Left cardiac atrium (tissue), 4 donors: ENCODE measurements around the gene SPEF1. TPM values are rescaled to one million over a fixed set of nuclear protein-coding genes. Genes with fewer than 3 reads are reported as not detected.
A peak's percentile ranks its signal among the peaks of the same experiment; 100 is the strongest.

ENCODE experiments used
- ATAC-seq, 2 donors: fragments of 200-7000 bp; cut with Tn5 transposase; one replicate each; pipeline ENCODE4 v1.9.1; 2020; ENCODE audit warnings: mild to moderate bottlenecking in 2 of 2, moderate library complexity in 2 of 2
- DNase-seq: peaks from one replicate; pipeline ENCODE4 v3.0.0-alpha.2; 2020
- intact Hi-C, 2 donors: fragments of 100-400 bp; cut with DNase I; formaldehyde crosslinking; loops; one replicate each; pipeline versions ENCODE4 v1.14.1 to v1.15.1; 2022 to 2023
- total RNA-seq, 2 donors: library from RNA; stranded (reverse); fragmentation: NEBNext Ultra II Directional; extraction: Animal tissue kit (Norgen Biotek cat#: 25700); gene quantifications; one replicate each; pipeline ENCODE4 v1.2.1, GENCODE V29; 2021
- donor health status: DM: no; HTN: yes; CAD: no.
- donor health status: DM: no; HTN: yes; CAD: no; lungs with severe emphysema.
- donor health status: DM: yes; HTN: yes; CAD: no.
- donor health status: Dilated cardiomyopathy.

SPEF1 gene
- total RNA-seq, 2 donors from 2014 or later = not detected

DNA sequence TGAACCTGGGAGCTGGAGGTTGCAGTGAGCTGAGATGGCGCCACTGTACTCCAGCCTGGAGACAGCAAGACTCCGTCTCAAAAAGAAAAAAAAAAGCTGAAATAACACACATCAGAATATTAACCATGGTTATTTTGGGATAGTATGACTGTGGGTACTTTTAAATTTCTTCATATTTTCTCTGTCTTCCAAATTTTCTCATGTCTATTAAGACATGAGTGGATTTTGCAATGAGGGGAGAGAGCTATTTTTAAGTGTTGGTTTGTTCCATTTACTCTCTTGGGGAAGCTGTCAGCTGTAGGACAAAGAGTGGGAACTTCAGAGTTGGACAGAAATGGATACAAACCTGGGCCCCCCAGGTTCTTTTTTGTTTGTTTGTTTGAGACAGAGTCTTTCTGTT lies 24.0 kb downstream of the SPEF1 start:
- intact Hi-C loops = no loop called here
- DNase-seq (no peak), ATAC-seq (peak in 1 of 2 donors; percentile 14)

DNA sequence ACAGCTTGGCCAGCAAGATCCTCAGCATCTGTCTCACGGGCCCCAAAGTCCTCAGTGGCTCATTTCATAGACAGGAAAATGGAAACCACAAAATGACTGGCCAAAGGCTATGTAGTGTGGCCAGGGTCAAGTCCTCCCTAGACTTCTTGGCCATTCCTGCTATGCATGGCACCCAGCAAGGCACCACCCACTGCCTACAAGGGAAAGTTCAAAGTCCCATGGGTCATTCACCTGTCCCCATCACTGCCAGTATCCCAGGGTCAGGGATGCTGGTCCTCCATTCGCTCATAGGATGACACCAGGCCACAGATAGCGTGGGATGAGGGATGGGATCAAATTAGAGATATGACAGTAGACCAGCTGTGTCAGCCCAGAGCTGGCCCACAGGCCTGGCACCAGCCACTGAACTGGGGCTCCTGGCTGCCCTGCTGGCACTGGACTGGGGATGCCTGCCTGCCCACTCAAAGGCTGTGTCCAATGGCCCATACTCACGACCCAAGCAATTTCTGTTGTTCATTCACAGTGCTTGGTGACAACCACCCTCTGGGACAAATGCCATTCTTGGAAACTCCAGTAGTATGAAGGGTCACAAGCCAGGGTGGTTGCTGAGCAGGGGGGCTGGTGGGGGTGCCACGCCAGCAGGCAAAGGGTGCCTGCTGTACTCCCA lies 25.3 kb downstream of the SPEF1 start:
- intact Hi-C loops = no loop called here
- DNase-seq (no peak), ATAC-seq (no peak)

DNA sequence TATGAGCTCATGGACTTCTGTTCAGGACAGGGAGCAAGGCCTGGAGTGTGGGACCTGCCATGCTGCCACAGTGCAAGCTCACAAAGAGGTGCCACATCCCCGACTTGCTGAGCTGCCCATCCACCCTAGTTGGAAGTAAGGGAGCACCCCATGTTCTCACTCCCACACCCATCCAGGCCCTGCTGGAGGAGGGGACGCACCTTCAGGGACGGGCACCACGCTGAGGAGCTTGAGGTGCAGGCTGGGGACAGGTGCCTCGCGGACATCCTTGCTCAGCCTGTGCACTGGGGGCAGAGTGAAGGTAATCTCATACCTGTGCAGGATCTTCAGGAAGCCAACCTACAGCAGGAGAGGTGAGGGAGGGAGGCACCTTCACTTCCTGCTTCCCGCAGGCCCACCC lies 26.0 kb downstream of the SPEF1 start:
- DNase-seq (no peak), ATAC-seq (no peak)
- intact Hi-C loops = no loop called here

GRCh38 chr20:3754276-3754630 lies 27.0 kb downstream of the SPEF1 start:
- intact Hi-C loops = loop anchor here in 1 of 2 donors (5.0 kb wide), 1 partner anchor 37 kb away; no protein-coding TSS in a partner anchor
- no peak for DNase-seq

GRCh38 chr20:3753501-3754275 lies 27.6 kb downstream of the SPEF1 start:
- intact Hi-C loops = loop anchor here in 1 of 2 donors (5.0 kb wide), 1 partner anchor 36 kb away; no protein-coding TSS in a partner anchor
- DNase-seq = no peak
- ATAC-seq = no peak

More at GRCh38 chr20:3754276-3754630, 27.0 kb downstream of the SPEF1 start:
- no peak for ATAC-seq

GRCh38 chr20:3753098-3753497 lies 28.1 kb downstream of the SPEF1 start:
- ATAC-seq = peak; percentile 64 to 65
- DNase-seq = peak; percentile 64
- intact Hi-C loops = loop anchor here in 1 of 2 donors (5.0 kb wide), 1 partner anchor 36 kb away; no protein-coding TSS in a partner anchor

DNA sequence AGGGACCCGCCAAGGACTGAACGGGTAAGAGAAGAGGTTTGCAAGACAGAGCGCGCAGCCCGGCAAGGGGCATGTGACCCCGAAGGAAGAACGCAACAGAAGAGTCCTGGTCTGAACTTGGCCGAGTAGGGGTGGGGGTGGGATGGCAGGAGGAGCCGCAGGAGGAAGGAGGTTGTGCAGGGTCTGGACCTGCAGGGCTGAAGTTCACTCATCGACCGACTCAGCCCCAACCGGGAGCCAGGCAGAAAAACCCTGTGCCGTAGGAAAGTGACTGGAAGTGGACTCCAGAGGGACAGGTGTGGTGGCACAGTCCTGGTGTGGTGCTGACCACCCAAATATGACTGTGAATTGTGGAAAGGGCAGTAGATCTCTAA lies 28.9 kb downstream of the SPEF1 start:
- intact Hi-C loops = loop anchor here in 1 of 2 donors (5.0 kb wide), 1 partner anchor 35 kb away; no protein-coding TSS in a partner anchor
- DNase-seq (no peak), ATAC-seq (no peak)

DNA sequence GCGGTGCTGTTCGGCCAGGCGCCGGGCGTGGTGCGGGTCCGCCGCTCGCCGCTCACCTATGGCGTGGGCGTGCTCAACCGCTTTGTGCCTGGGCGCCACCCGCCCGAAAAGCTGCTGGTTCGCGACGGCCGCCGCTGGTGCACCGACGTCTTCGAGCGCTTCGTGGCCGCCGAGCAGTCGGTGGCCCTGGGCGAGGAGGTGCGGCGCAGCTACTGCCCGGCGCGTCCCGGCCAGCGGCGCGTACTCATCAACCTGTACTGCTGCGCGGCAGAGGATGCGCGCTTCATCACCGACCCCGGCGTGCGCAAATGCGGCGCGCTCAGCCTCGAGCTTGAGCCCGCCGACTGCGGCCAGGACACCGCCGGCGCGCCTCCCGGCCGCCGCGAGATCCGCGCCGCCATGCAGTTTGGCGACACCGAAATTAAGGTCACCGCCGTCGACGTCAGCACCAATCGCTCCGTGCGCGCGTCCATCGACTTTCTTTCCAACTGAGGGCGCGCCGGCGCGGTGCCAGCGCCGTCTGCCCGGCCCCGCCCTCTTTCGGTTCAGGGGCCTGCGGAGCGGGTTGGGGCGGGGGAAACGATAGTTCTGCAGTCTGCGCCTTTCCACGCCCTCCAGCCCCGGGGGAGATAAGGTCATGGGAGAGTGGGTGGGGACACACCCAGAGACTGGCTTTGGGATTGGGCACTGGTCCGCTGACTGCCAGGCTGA lies 29.4 kb downstream of the SPEF1 start:
- intact Hi-C loops = loop anchor here in 1 of 2 donors (5.0 kb wide), 1 partner anchor 35 kb away; no protein-coding TSS in a partner anchor
- DNase-seq = peak; percentile 78
- peak; percentile 64 to 70 for ATAC-seq

DNA sequence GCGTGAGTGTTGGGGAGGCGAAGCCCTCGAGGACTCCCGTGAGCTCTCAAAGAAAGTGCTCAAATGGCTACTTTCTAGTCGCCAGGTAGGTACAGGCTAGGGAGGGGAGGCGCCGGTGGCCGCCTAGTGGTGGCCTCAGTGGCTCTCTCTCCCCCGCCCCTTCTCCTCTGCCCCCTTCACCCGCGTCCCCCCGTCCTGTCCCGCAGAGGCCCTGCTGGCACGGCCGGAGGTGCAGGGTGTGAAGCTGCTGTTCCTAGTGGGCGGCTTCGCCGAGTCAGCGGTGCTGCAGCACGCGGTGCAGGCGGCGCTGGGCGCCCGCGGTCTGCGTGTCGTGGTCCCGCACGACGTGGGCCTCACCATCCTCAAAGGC lies 30.0 kb downstream of the SPEF1 start:
- intact Hi-C loops = loop anchor here in 1 of 2 donors (5.0 kb wide), 1 partner anchor 34 kb away; no protein-coding TSS in a partner anchor
- no peak for DNase-seq
- ATAC-seq = no peak

DNA sequence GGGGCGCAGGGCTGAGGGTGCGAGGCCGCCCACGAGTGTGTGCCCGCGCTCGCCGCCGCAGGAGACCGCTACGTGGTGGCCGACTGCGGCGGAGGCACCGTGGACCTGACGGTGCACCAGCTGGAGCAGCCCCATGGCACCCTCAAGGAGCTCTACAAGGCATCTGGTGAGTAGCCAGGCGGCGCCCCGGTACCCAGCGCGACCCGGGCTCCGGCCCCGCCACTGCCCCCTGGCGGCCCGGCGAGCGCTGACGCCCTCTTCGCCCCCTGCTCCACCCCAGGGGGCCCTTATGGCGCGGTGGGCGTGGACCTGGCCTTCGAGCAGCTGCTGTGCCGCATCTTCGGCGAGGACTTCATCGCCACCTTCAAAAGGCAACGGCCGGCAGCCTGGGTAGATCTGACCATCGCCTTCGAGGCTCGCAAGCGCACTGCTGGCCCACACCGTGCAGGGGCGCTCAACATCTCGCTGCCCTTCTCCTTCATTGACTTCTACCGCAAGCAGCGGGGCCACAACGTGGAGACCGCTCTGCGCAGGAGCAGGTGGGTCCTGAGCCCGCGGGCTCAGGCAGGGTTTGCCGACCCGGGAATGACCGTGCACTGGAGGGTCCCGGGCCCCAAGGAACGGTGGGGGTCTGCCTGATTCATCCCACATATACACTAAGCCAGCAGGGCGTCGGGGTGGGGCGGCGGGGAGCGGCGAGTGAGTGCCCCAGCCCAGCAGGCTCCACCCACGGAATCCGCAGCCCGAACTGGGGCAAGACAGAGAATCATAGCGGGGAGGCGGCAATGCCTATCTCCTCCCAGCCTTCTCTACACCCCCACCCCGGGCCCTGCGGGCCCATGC lies 31.3 kb downstream of the SPEF1 start:
- DNase-seq (no peak), ATAC-seq (peak in 1 of 2 donors; percentile 9)
- intact Hi-C loops = loop anchor here in 1 of 2 donors (5.0 kb wide), 1 partner anchor 33 kb away; no protein-coding TSS in a partner anchor

DNA sequence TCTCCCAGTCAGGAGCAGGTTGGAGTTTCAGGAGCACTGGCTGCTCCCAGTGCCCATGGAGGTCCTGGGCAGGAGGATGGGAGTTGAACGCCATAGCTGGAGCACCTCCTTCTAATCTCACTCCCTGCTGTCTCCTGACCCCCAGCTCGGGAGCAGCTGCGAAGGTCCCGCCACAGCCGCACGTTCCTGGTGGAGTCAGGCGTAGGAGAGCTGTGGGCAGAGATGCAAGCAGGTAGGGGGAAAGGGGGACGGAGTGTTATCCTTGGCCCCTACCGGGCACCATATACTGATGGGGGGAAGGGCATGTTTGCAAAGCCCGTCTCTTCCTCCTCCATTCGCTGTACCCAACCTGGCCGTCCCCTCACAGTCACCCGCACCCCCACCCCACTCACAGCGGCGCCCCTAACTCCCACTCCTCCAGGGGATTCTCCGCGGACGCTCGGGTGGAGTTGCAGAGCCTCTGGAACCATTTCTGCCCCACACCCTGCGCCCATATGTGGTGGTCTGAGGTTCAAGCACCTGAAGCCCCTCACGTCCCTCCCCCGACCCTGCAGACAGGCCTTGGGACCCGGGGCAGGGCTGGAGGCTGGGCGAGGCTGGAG lies 32.1 kb downstream of the SPEF1 start:
- DNase-seq (no peak), ATAC-seq (no peak)
- intact Hi-C loops = no loop called here

DNA sequence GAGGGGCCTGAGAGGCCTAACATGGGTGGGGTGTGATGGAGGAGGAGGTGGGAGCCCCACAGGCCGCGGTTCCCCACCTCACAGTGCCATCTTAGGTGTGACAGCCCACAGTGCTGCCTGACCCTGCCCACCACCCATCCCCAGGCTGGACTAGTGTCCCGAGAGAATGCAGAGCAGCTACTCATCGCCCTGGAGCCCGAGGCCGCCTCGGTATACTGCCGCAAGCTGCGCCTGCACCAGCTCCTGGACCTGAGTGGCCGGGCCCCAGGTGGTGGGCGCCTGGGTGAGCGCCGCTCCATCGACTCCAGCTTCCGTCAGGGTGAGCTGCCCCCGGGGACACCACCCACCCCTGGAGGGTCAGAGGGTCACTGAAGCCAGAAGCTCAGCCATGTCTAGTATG lies 33.2 kb downstream of the SPEF1 start:
- DNase-seq = no peak
- intact Hi-C loops = no loop called here
- ATAC-seq = no peak

DNA sequence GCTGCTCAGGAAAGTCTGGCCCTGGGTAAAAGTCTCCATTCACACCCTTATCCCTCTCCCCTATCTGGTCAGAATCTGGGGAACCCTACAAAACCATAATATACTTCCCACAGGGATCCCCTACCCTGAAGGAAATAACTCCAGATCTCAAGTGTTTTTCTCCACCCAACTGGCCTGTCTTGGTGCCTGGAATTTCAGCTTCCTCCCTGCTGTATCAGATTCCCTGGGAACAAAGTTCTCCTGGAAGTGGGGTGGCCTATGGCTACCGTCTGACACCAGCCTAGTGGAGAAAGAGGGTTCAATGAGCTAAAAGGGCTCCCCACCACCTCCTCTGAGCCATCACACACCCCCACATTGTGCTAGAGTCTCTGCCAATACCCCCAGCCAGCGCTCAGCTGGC lies 33.8 kb downstream of the SPEF1 start:
- DNase-seq (no peak), ATAC-seq (no peak)
- intact Hi-C loops = no loop called here

DNA sequence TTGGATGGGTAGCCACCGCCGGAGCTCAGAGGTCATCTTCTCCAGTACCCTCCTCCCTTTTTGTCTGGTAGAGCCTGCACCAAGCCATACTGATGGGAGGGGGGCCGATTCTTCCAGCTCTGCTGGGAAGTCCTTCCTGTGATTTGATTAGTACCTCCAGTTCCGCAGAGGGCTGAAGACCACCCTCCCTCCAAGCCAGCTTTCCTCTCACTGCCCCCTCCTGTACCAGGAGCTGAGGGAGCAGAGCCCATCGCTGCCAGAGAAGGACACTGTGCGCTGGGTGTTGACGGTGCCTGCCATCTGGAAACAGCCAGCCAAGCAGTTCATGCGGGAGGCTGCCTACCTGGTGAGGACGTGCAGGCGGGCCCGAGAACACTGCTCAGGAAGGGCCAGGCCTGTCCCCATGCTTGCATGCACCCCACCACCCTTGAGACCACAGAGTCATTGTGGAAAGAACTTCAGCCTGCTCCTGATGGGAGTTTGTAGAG lies 35.5 kb downstream of the SPEF1 start:
- ATAC-seq (no peak), DNase-seq (peak; percentile 21)
- intact Hi-C loops = no loop called here

DNA sequence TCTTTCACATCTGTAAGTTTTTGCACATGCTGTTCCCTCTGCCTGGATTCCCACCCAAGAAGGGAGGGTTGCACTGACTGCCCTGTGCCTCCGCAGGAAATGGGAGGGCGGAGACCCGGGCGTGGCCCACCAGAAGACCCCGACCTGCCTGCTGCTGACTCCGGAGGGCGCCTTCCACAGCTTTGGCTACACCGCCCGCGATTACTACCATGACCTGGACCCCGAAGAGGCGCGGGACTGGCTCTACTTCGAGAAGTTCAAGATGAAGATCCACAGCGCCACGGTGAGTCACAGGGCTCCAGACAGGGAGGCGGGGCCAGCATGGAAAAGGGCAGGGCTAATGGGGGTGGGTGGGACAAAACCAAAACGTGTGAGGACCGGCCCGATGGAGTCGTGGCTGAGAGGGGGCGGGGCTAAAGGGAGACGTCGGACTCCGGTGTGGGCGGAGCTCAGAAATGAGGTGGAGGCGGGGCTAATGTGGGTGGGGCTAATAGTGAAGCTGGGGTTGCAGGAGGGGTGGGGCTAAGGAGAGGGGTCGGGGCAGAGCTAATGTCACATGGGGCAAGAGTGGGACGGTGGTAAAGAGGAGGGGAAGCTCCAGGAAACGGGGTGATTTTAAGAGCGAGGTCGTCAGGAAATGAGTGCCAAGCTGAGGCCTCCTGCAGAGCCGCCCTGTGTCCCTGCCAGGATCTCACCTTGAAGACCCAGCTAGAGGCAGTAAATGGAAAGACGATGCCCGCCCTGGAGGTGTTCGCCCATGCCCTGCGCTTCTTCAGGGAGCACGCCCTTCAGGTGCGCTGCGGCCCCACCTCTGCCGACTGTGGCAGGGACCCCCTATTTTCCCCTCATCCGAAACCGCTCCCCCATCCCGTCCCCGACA lies 36.2 kb downstream of the SPEF1 start:
- DNase-seq = peak; percentile 79
- peak; percentile 69 to 76 for ATAC-seq
- intact Hi-C loops = no loop called here

GRCh38 chr20:3744037-3744436 lies 37.2 kb downstream of the SPEF1 start:
- ATAC-seq = no peak
- no peak for DNase-seq
- intact Hi-C loops = no loop called here

- DNase-seq (no peak), ATAC-seq (no peak)
- intact Hi-C loops = no loop called here
These were observed 38.0 kb downstream of the SPEF1 start for GRCh38 chr20:3743251-3743650.
